ENCODE measurements around the gene FAM237A. TPM values are rescaled to one million over a fixed set of nuclear protein-coding genes. Genes with fewer than 3 reads are reported as not detected.

Gene FAM237A
- polyA plus RNA-seq, 1 donor from 2014 or later, result not detected

DNA sequence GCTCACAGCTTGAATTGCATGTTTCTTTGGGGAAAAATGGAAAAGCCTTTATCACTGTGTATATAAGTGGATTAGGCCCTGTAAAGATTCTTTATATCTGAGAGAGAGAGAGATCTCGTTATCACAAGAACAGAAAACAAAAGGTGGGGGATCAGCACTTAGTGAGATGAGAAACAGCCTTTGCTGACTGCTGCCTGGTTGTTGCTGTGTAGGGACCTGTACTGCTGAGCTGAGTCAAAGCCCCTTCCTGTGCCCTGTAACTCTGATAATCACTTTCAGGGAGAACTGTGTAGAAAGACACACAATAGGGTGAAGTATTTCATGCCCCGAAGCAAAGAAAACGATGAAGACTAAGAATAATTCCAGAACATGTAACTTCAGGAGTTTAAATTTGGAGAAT is 30.6 kb upstream of the FAM237A start:
- no peak overlapping the region for H3K4me3 ChIP-seq (ENCODE audit: low read length)
- no peak for TF ChIP-seq TAF1 (IDR thresholded peaks at IDR 0.05; ENCODE audit: low read depth)
- no peaks in the 10 kb centered on the region for H3K9me2 ChIP-seq (ENCODE audit: insufficient read depth, low read length)
- no peak overlapping the region for H3K4me2 ChIP-seq (ENCODE audit: low read length)
- H3K79me2 ChIP-seq (replicated peaks; ENCODE audit: insufficient read depth, low read length), result no peaks in the 10 kb centered on the region
- no peak overlapping the region for H3K9ac ChIP-seq (ENCODE audit: low read length)
- no peaks in the 10 kb centered on the region for H3K27me3 ChIP-seq (ENCODE audit: insufficient read depth, low read depth, low read length)
- no peak overlapping the region for H2AFZ ChIP-seq (ENCODE audit: low read depth, low read length)
- no peaks in the 10 kb centered on the region for H3K36me3 ChIP-seq (ENCODE audit: insufficient read depth, low read length)
- no peaks in the 10 kb centered on the region for H3K9me3 ChIP-seq (ENCODE audit: low read length)
- no peaks in the 10 kb centered on the region for H4K20me1 ChIP-seq (ENCODE audit: insufficient read depth)
- no peak overlapping the region for H3K27ac ChIP-seq (ENCODE audit: low read length)
- H3F3A ChIP-seq (ENCODE audit: insufficient read depth, low read length, poor library complexity, severe bottlenecking), result no peaks in the 10 kb centered on the region

DNA sequence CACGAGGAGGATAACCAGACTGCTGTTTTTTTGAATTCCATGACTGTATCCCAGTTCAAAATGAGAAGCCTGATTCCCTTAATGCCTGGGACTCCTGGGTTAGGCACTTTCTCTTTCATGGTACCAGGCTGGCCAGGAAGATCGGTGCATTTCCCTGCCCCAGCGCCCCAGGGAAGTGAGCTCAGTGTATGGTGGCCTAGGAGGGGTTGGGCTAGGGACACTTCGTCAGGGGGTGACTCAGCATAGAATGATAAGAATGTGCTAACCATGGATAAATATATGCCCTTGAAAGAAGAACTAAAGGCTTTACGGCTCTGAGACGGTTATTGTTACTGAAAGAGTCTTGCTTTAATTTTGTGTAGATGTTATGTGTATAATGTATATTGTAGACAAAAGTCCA is 27.5 kb upstream of the FAM237A start:
- no peak overlapping the region for H3K9ac ChIP-seq (ENCODE audit: low read length)
- H3K27me3 ChIP-seq (ENCODE audit: insufficient read depth, low read depth, low read length), result no peaks in the 10 kb centered on the region
- H3K27ac ChIP-seq (ENCODE audit: low read length), result no peak overlapping the region
- H3K36me3 ChIP-seq (ENCODE audit: insufficient read depth, low read length), result no peaks in the 10 kb centered on the region
- H3K79me2 ChIP-seq (replicated peaks; ENCODE audit: insufficient read depth, low read length), result no peaks in the 10 kb centered on the region
- no peaks in the 10 kb centered on the region for H3F3A ChIP-seq (ENCODE audit: insufficient read depth, low read length, poor library complexity, severe bottlenecking)
- no peak for TF ChIP-seq POLR2AphosphoS5 (IDR thresholded peaks at IDR 0.05)
- no peak for TF ChIP-seq EP300 (conservative IDR thresholded peaks at IDR 0.05; ENCODE audit: poor library complexity, severe bottlenecking)
- TF ChIP-seq MXI1 (conservative IDR thresholded peaks at IDR 0.05; ENCODE audit: poor library complexity, severe bottlenecking), result no peak
- TF ChIP-seq TAF1 (IDR thresholded peaks at IDR 0.05; ENCODE audit: low read depth), result no peak
- no peak for TF ChIP-seq EZH2 (IDR thresholded peaks at IDR 0.05; ENCODE audit: borderline replicate concordance, insufficient read depth, low read length, poor library complexity, severe bottlenecking)
- no peak for TF ChIP-seq SMC3 (conservative IDR thresholded peaks at IDR 0.05; ENCODE audit: poor library complexity)
- TF ChIP-seq, protein P1, sequence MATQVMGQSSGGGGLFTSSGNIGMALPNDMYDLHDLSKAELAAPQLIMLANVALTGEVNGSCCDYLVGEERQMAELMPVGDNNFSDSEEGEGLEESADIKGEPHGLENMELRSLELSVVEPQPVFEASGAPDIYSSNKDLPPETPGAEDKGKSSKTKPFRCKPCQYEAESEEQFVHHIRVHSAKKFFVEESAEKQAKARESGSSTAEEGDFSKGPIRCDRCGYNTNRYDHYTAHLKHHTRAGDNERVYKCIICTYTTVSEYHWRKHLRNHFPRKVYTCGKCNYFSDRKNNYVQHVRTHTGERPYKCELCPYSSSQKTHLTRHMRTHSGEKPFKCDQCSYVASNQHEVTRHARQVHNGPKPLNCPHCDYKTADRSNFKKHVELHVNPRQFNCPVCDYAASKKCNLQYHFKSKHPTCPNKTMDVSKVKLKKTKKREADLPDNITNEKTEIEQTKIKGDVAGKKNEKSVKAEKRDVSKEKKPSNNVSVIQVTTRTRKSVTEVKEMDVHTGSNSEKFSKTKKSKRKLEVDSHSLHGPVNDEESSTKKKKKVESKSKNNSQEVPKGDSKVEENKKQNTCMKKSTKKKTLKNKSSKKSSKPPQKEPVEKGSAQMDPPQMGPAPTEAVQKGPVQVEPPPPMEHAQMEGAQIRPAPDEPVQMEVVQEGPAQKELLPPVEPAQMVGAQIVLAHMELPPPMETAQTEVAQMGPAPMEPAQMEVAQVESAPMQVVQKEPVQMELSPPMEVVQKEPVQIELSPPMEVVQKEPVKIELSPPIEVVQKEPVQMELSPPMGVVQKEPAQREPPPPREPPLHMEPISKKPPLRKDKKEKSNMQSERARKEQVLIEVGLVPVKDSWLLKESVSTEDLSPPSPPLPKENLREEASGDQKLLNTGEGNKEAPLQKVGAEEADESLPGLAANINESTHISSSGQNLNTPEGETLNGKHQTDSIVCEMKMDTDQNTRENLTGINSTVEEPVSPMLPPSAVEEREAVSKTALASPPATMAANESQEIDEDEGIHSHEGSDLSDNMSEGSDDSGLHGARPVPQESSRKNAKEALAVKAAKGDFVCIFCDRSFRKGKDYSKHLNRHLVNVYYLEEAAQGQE (IDR thresholded peaks at IDR 0.05; ENCODE audit: borderline replicate concordance), result no peak
- no peak for TF ChIP-seq RAD21 (conservative IDR thresholded peaks at IDR 0.05)
- TF ChIP-seq, protein P2, sequence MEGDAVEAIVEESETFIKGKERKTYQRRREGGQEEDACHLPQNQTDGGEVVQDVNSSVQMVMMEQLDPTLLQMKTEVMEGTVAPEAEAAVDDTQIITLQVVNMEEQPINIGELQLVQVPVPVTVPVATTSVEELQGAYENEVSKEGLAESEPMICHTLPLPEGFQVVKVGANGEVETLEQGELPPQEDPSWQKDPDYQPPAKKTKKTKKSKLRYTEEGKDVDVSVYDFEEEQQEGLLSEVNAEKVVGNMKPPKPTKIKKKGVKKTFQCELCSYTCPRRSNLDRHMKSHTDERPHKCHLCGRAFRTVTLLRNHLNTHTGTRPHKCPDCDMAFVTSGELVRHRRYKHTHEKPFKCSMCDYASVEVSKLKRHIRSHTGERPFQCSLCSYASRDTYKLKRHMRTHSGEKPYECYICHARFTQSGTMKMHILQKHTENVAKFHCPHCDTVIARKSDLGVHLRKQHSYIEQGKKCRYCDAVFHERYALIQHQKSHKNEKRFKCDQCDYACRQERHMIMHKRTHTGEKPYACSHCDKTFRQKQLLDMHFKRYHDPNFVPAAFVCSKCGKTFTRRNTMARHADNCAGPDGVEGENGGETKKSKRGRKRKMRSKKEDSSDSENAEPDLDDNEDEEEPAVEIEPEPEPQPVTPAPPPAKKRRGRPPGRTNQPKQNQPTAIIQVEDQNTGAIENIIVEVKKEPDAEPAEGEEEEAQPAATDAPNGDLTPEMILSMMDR (IDR thresholded peaks at IDR 0.05; ENCODE audit: poor library complexity, severe bottlenecking), result no peak
- H4K20me1 ChIP-seq (ENCODE audit: insufficient read depth), result no peaks in the 10 kb centered on the region
- H3K4me2 ChIP-seq (ENCODE audit: low read length), result no peak overlapping the region
- no peaks in the 10 kb centered on the region for H3K9me2 ChIP-seq (ENCODE audit: insufficient read depth, low read length)
- no peaks in the 10 kb centered on the region for H3K9me3 ChIP-seq (ENCODE audit: low read length)
- H2AFZ ChIP-seq (ENCODE audit: low read depth, low read length), result no peak overlapping the region
- no peak overlapping the region for H3K4me3 ChIP-seq (ENCODE audit: low read length)

All from neural cell (in vitro differentiated cells).